Retinal pigment epithelial cell (primary cell): Measurements from ENCODE around the gene PRXL2B.

Experiments
- DNase-seq: peaks from one replicate; pipeline ENCODE4 v3.0.0-alpha.2; 2010; ENCODE audit warnings: low read depth
- H3K4me3 ChIP-seq: 2 replicates; pipeline ENCODE4 v1.5.1; 2011; ENCODE audit warnings: mild to moderate bottlenecking, low read length, control low read depth, moderate library complexity
- CTCF ChIP-seq: conservative IDR thresholded peaks from 2 replicates; pipeline ENCODE4 v1.5.1; 2011; ENCODE audit warnings: low read depth, low read length, control low read depth, inconsistent platforms

Gene PRXL2B

GRCh38 chr1:2595812-2596529 is 9.4 kb downstream of the PRXL2B start:
- no peak for DNase-seq

DNA sequence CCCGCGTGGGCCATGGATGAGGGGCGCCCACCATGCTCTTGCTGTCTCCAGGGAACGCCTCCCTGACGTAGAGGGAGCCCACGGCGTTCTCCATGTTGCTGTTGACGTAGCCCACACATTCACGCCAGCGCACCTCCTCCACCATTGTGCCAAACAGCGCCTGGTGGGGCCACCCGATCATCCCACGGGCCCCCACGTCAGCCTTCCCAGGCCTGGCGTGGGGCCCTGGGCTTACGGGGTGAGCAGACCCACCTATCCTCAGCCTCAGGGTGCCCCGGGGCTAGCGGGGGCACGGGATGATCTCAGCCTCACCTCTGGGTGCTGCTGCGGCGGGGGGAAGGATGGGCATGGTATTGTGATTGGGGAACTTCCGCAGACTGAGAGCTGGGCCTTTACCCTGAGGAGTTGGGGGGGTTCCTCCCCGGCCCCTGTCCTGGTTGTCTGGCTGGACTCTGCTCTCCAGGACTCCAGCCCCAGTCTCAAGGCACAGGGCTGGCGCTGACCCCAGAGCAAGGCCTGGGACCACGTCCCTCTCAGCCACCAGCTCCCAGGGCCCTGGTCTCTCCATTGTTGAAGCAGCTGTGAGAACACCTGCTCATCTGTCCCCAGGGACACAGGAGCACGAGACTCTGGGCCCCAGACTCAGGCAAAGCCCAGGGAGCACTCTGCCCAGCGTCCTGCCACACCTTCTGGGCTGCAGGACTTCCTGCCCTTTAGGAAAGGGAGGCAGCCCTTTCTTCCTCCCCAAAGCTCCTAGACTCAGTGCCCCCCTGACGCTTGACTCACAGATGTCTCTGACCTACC is 10.2 kb downstream of the PRXL2B start:
- no peak overlapping the region for H3K4me3 ChIP-seq
- DNase-seq, result no peak
- TF ChIP-seq CTCF, result no peak

More at GRCh38 chr1:2595812-2596529, 9.4 kb downstream of the PRXL2B start:
- no peak overlapping the region for H3K4me3 ChIP-seq
- TF ChIP-seq CTCF, result no peak

GRCh38 chr1:2597441-2598328 is 11.1 kb downstream of the PRXL2B start:
- TF ChIP-seq CTCF, result no peak
- no peak overlapping the region for H3K4me3 ChIP-seq
- no peak for DNase-seq

- no peak overlapping the region for H3K4me3 ChIP-seq
- no peak for TF ChIP-seq CTCF
- DNase-seq, result no peak
These were observed 11.9 kb downstream of the PRXL2B start for GRCh38 chr1:2598329-2598931.

DNA sequence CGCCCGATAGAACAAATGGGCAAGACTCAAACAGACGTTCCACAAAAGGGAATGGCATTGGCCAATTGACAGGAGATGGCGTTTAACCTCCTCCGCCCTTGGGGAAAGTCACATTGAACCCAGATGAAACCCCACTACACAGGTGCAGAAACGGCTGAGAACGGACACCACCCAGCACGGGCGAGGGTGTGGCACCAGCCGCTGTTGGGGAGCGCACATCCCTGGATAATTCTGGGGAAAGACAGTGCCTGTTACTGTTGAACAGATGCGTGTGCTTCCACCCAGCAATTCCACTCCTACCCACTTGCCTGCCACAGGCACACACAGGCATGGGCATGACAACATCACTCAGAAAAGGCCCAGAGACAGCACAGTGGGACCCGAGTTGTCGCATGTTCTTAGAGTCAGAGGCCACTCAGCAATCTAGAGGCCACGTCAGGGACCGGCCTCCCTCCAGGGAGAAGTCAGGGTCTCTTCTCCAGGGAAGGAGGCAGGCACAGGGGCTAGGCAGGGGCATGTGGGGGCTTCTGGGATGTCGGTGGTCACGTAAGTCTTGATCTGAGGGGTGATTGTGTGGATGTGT is 15.2 kb downstream of the PRXL2B start:
- TF ChIP-seq CTCF, result no peak
- no peak overlapping the region for H3K4me3 ChIP-seq
- no peak for DNase-seq

DNA sequence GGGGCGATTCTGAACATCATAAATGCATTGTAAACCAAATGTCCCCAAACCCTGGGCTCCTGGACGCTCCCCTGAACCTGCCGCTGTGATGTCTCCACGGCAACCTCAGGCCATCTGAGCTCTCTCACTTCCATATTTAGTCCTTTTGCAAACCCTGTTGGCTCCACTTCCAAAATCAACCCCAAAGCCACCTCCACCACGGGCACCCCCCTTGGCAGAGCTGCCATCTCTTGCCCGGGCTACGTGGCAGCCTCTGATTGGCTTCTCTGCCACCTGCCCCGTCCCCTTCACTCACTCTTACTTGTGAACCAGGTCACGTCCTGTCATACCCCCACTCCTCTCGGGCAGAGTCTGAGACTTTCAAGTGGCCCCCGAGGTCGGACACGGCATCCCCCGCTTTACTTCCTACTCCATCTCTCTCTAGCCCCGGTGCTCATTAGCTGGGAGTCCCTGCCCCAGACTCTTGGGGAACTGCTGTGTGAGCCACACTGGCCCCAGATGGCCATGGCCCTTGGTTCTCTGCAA is 15.8 kb downstream of the PRXL2B start:
- DNase-seq, result no peak
- TF ChIP-seq CTCF, result no peak
- H3K4me3 ChIP-seq, result no peak overlapping the region
